ENCODE data around the gene NFAM1.

Gene NFAM1

DNA sequence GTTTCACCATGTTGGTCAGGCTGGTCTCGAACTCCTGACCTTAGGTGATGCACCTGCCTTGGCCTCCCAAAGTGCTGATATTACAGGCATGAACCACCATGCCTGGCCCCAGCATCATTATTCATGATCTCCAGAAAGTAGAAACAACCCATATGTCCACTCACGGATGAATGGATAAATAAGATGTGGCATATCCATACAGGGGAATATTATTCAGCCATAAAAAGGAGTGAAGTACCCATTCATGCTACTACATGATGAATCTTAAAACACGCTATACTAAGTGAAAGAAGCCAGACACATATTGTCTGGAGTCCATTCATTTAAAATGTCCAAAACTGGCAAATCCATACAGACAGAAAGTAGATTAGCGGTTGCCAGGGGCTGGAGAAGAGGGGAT lies 81.8 kb downstream of the NFAM1 start:
- no peak for TF ChIP-seq CTCF (IDR thresholded peaks at IDR 0.05)
- Histone ChIP-seq H3K27ac (no peak overlapping the region), H3K4me3 (no peak overlapping the region)
- DNase-seq (ENCODE audit: low spot score): no peak

GRCh38 chr22:42347281-42347824 lies 84.8 kb downstream of the NFAM1 start:
- Histone ChIP-seq H3K27ac (no peak overlapping the region), H3K4me3 (no peak overlapping the region)
- no peak for DNase-seq (ENCODE audit: low spot score)
- TF ChIP-seq CTCF (IDR thresholded peaks at IDR 0.05): no peak

DNA sequence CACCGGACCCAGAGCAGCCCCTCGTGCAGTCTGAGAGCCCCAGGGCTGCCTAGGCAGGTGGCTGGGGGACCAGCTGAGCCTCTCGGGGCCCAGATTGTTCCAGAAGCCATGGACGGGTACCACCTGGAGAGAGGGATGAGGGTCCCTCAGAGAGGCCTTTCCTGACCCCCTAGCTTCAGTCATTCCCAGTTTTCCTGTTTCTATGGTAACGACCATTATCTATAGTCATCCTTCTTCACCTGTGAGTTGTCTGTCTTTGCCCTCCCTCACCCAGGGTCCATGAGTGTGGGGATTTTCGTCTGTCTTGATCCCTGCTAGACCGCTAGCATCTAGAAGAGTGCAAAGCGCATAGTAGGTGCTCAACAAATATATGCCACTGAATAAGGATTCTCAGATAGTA lies 85.5 kb downstream of the NFAM1 start:
- TF ChIP-seq CTCF (IDR thresholded peaks at IDR 0.05): no peak
- DNase-seq (ENCODE audit: low spot score): no peak
- Histone ChIP-seq H3K4me3 (no peak overlapping the region), H3K27ac (no peak overlapping the region)

- H3K27ac ChIP-seq: no peak overlapping the region
- H3K4me3 ChIP-seq: no peak overlapping the region
- TF ChIP-seq CTCF (IDR thresholded peaks at IDR 0.05): no peak
- DNase-seq (ENCODE audit: low spot score): no peak
Measured at GRCh38 chr22:42345458-42345857, 86.7 kb downstream of the NFAM1 start.

DNA sequence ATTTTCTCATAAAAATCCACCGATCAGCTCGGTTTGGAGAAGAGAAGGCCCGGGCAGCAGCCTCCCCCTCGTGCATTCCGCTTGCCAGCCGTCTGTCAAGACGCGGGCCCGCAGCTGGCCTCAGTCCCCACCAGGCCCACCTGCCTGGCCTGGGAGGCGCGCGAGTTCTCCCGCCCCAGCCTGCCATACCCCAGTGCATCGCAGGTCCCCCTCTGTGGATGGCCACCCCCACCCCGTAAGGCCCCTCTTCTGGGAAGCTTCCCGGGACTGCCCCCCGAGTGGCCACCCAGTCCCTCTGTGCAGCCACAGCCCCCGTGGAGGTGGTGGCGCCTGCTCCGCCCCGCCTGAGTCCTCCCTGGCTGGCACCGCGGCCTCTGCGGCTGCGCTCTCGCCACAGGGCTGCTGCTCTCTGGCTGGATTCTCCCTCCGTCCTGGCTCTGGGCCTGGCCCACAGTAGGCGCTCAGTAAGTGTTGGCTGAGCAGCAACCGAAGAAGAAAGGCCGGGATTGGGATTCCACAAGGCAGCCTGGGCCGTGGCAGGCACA lies 87.8 kb downstream of the NFAM1 start:
- Histone ChIP-seq H3K4me3 (peak overlapping the region; percentile 74), H3K27ac (peak overlapping the region in 1 of 2 donors; percentile 83)

GRCh38 chr22:42343531-42344081 lies 88.6 kb downstream of the NFAM1 start:
- no peak for DNase-seq (ENCODE audit: low spot score)
- TF ChIP-seq CTCF (IDR thresholded peaks at IDR 0.05): no peak
- peak overlapping the region in 1 of 2 donors; percentile 83 for H3K27ac ChIP-seq
- H3K4me3 ChIP-seq: peak overlapping the region; percentile 74

More for the DNA sequence above, 87.8 kb downstream of the NFAM1 start:
- TF ChIP-seq CTCF (IDR thresholded peaks at IDR 0.05): no peak
- no peak for DNase-seq (ENCODE audit: low spot score)

GRCh38 chr22:42343121-42343454 lies 89.1 kb downstream of the NFAM1 start:
- Histone ChIP-seq H3K27ac (no peak overlapping the region), H3K4me3 (peak overlapping the region; percentile 74)
- TF ChIP-seq CTCF (IDR thresholded peaks at IDR 0.05): no peak
- DNase-seq (ENCODE audit: low spot score): no peak

All from coronary artery (tissue), 2 donors.